Measurements from ENCODE around the gene ALKBH8.
A peak's percentile ranks its signal among the peaks of the same experiment; 100 is the strongest.
"Not testable (repeated sequence)": the region's sequence is repeated elsewhere in the genome, so short reads cannot be mapped to it uniquely, and the experiment has no call there.

The ALKBH8 gene

DNA sequence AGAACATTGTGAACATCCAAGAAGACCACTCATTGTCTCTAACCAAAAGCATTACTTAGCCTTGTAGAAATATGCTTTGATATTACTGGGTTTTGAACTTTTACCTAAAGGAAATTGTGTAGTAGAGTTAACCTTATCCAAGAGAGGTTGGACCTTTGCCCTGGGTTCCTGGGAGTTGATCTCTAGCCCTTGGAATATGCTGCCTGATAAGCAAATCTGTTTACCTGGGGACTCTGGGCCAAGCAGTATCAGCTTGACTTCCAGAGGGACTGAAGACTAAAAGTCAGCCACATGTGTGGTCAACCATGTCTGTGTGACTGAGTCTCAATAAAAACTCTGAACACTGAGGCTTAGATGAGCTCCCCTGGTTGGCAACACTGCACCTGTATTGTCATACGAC, 63.8 kb downstream of the ALKBH8 start:
- H3K36me3 Mint-ChIP-seq: peaks cover 49% of the 10 kb centered on the region
- no peaks in the 10 kb centered on the region for H3K27me3 Mint-ChIP-seq
- H3K27ac Mint-ChIP-seq: no peak overlapping the region
- peaks cover 9% of the 10 kb centered on the region for H3K9me3 Mint-ChIP-seq (ENCODE audit: low read depth)
- no peaks in the 10 kb centered on the region for H3K4me1 Mint-ChIP-seq (ENCODE audit: low read depth)
- no peak overlapping the region for H3K4me3 Mint-ChIP-seq

DNA sequence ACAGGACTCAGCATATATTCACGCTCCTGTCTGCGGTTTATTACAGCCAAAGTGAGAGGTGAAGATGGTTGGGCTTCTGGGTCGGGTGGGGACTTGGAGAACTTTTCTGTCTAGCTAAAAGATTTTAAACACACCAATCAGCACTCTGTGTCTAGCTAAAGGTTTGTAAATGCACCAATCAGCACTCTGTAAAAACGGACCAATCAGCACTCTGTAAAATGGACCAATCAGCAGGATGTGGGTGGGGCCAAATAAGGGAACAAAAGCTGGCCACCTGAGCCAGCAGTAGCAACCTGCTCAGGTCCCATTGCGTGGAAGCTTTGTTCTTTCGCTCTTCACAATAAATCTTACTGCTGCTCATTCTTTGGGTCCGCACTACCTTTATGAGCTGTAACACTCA, 68.2 kb downstream of the ALKBH8 start:
- not testable (repeated sequence) for H3K4me1 Mint-ChIP-seq (ENCODE audit: low read depth); H3K27me3 Mint-ChIP-seq; H3K27ac Mint-ChIP-seq; H3K4me3 Mint-ChIP-seq; H3K9me3 Mint-ChIP-seq (ENCODE audit: low read depth)
- H3K36me3 Mint-ChIP-seq: peaks cover 17% of the 10 kb centered on the region

DNA sequence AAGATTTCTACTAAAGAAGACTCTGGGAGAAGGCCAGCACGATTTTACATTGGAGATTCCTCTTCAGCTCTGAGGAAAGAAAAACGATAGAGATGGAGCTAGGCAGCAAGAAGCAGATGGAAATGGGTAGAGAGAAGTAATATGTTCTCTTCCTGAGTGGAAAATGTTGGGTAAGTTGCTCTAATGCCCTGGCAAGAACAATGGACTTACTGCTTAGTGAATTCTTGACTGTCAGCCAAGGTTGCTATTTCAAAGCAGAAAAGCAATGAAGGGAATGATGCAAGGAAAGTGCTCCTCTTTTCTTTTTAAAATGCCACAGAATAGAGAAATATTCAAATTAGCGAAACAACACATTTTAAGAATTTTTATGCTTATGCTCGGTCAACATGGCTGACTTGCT, 69.5 kb downstream of the ALKBH8 start:
- H3K9me3 Mint-ChIP-seq (ENCODE audit: low read depth): peaks cover under 1% of the 10 kb centered on the region
- H3K36me3 Mint-ChIP-seq: peaks cover 6% of the 10 kb centered on the region

DNA sequence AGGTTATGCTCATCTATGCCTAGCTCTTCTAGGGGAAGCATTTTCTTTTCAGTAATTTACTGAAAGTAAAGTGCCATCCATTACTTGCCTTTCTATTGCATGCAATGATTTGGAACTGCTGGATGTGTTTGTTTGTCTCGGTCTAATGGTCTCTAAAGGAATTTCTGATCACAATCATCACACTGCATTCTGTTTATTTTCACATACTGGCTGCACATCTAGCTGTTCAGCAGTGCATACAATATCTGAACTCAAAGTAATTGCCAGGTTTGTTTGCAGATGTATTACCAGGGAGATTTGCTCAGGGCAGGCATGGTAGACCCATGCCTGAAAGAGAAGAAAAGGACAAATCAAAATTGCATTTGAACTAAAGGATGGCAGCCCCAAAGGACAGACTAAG, 71.5 kb downstream of the ALKBH8 start:
- Mint-ChIP-seq H3K27me3 (peaks cover 6% of the 10 kb centered on the region), H3K9me3 (ENCODE audit: low read depth) (no peaks in the 10 kb centered on the region), H3K4me3 (no peak overlapping the region), H3K4me1 (ENCODE audit: low read depth) (no peaks in the 10 kb centered on the region), H3K27ac (no peak overlapping the region), H3K36me3 (no peaks in the 10 kb centered on the region)

More for the DNA sequence above, 69.5 kb downstream of the ALKBH8 start:
- Mint-ChIP-seq H3K4me3 (no peak overlapping the region), H3K27me3 (no peaks in the 10 kb centered on the region), H3K4me1 (ENCODE audit: low read depth) (no peaks in the 10 kb centered on the region), H3K27ac (no peak overlapping the region)

DNA sequence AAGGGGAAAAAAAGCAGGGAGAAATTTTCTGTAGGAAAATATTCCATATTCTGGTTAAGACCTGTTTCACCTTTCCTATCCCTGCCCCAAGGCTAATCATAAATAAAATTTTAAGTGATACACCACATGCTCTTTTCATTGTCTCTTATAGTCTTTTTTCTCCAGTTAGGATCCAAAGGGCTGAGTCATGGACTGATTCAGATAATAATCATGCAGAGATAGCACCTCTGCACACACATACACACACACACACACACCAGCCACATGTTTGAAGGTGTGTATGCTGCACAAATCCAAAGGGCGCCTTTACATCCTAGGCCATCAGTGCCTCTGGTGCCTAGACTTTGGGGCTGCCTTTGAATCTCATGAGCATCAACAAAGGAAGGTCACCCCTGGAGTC, 72.4 kb downstream of the ALKBH8 start:
- no peak overlapping the region for H3K4me3 Mint-ChIP-seq
- H3K27me3 Mint-ChIP-seq: peaks cover 6% of the 10 kb centered on the region
- no peak overlapping the region for H3K27ac Mint-ChIP-seq
- H3K36me3 Mint-ChIP-seq: no peaks in the 10 kb centered on the region
- no peaks in the 10 kb centered on the region for H3K4me1 Mint-ChIP-seq (ENCODE audit: low read depth)
- H3K9me3 Mint-ChIP-seq (ENCODE audit: low read depth): no peaks in the 10 kb centered on the region

DNA sequence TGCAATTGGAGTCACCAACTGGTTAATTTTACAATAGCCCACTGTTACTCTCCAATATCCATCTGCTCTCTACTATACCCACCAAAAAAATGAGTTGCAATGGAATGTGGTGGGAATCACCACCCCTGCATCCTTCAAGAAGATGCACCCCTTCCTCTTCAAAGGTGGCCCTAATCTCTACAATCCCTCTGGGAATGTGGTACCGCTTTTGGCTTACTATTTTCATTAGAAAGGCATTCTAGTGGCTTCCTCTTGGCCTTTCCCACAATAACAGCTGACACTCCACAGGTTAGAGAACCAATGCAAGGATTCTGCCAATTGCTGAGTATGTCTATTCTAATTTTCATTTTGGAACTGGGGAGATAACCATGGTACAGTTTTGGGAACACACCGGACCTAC, 74.7 kb downstream of the ALKBH8 start:
- Mint-ChIP-seq H3K4me1 (ENCODE audit: low read depth) (no peaks in the 10 kb centered on the region), H3K4me3 (no peak overlapping the region)

DNA sequence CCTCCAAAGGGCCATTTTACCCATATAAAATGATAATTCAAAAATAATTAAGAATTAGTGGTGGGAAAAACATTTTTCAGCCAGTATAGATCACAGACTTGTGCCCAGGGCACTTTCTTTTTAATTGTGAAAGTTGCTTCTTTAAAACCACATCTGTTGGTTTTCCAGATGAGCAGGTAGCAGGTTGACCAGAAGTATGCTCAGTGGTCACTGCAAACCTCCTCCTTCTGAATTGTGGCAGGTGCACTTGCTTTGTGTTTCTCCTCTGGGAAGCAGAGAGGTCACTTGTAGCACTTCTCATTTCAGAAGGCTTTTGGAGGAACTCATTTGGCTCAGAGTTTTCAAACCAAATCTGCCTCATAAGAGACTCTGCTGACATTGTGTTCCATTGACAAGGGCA, 83.3 kb downstream of the ALKBH8 start:
- Mint-ChIP-seq H3K27ac (no peak overlapping the region), H3K27me3 (peaks cover 13% of the 10 kb centered on the region), H3K4me3 (no peak overlapping the region), H3K36me3 (no peaks in the 10 kb centered on the region), H3K9me3 (ENCODE audit: low read depth) (peaks cover 5% of the 10 kb centered on the region), H3K4me1 (ENCODE audit: low read depth) (no peaks in the 10 kb centered on the region)

More for the DNA sequence above, 74.7 kb downstream of the ALKBH8 start:
- Mint-ChIP-seq H3K27ac (no peak overlapping the region), H3K36me3 (no peaks in the 10 kb centered on the region), H3K9me3 (ENCODE audit: low read depth) (no peaks in the 10 kb centered on the region), H3K27me3 (peaks cover 8% of the 10 kb centered on the region)

DNA sequence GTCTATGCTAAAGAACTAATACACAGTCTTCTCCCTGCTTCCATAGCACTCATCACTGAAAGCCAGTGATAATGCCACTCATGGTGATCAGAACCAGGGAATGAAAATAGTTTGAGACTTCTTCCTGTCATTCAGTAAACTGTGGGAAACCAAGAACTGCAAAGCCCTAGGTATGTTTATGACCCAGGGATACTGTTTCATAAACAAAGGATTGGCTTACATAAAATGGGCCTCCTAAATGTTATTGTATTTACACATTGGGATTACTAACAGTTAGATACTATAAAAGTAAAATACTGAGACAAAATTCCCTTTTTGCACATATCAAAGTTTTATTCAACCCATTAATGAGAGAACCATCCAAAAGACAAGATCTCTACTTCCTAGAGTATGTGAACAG, 86.6 kb downstream of the ALKBH8 start:
- no peak overlapping the region for H3K27ac Mint-ChIP-seq
- no peak overlapping the region for H3K4me3 Mint-ChIP-seq
- H3K27me3 Mint-ChIP-seq: peaks cover 19% of the 10 kb centered on the region
- no peaks in the 10 kb centered on the region for H3K4me1 Mint-ChIP-seq (ENCODE audit: low read depth)
- no peaks in the 10 kb centered on the region for H3K36me3 Mint-ChIP-seq
- H3K9me3 Mint-ChIP-seq (ENCODE audit: low read depth): no peaks in the 10 kb centered on the region

DNA sequence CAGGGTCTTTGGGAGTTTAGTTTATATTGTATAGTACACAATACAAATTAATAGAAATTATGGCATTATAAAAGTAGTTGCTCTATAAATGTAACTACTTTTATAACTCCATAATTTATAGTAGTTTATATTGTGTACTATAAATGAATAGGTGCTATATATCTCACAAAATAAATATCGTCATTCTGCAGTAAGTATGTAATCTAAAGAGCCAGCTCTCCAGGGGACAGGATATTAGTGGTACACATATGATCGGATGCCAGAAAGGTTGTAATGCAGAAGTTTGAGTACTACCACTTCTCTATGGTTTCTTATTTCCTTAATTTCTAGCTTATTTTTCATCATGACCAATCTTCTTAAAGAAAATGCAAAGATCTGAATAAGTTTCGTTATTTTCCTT, 87.7 kb downstream of the ALKBH8 start:
- Mint-ChIP-seq H3K4me3 (no peak overlapping the region), H3K27ac (no peak overlapping the region), H3K9me3 (ENCODE audit: low read depth) (no peaks in the 10 kb centered on the region), H3K36me3 (no peaks in the 10 kb centered on the region), H3K27me3 (peaks cover 19% of the 10 kb centered on the region), H3K4me1 (ENCODE audit: low read depth) (no peaks in the 10 kb centered on the region)

DNA sequence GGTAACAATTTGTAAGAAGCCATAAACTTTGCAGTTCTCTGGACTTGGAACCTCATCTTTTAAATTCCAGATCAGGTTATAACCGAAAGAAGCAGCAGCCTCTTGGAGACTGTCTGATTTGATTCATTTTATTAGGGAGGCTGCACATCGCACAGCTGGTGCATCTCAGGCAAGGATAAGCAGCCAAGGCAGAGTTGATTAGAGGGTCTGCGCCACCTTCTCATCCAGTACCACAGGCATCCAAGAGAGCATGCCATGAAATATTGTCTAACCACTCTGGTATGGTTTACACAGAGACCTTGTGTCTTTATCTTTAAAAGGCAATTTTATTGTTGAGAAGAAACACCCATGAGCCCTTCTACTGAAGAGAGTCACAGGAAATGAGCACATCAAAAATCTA, 91.7 kb downstream of the ALKBH8 start:
- no peak overlapping the region for H3K4me3 Mint-ChIP-seq
- H3K27me3 Mint-ChIP-seq: peaks cover 32% of the 10 kb centered on the region
- no peaks in the 10 kb centered on the region for H3K36me3 Mint-ChIP-seq
- no peak overlapping the region for H3K27ac Mint-ChIP-seq
- H3K9me3 Mint-ChIP-seq (ENCODE audit: low read depth): no peaks in the 10 kb centered on the region
- no peaks in the 10 kb centered on the region for H3K4me1 Mint-ChIP-seq (ENCODE audit: low read depth)

DNA sequence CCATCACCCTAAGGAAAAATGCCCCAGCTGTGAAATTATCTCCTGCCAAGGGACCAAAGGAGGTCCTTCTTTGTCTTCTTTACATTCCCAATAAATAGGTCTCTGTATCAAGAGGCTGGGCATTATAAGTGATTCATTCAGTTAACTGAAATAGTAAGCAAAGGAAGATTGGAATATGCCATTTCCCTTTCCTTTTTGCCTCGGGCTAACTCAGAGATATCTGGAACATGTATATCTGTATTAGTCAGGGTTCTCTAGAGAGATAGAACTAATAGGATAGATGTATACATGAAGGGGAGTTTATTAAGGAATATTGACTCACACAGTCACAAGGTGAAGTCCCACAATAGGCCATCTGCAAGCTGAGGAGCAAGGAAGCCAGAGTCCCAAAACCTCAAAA, 92.6 kb downstream of the ALKBH8 start:
- no peaks in the 10 kb centered on the region for H3K36me3 Mint-ChIP-seq
- peaks cover 34% of the 10 kb centered on the region for H3K27me3 Mint-ChIP-seq
- no peaks in the 10 kb centered on the region for H3K4me1 Mint-ChIP-seq (ENCODE audit: low read depth)
- H3K4me3 Mint-ChIP-seq: no peak overlapping the region
- no peak overlapping the region for H3K27ac Mint-ChIP-seq
- H3K9me3 Mint-ChIP-seq (ENCODE audit: low read depth): no peaks in the 10 kb centered on the region

DNA sequence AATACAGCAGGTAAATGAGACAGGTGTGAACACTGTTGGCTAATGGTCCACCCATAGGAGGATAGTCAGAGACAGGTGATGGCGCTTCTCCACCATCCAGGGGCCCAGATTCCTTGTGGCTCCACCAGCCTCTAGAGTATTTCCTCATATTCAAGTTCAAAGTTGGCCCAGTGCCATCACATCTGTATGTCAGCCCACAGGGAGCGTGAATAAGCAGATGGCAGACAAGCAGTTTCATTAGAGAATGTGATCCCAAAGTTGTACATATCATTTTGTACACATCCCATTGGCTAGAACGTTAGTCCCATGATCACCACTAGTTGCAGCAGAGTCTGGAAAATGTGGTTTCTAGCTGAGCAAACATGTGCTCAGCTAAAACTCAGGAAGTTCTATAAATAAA, 96.9 kb downstream of the ALKBH8 start:
- Mint-ChIP-seq H3K4me3 (no peak overlapping the region), H3K36me3 (no peaks in the 10 kb centered on the region), H3K9me3 (ENCODE audit: low read depth) (peaks cover 3% of the 10 kb centered on the region), H3K27ac (no peak overlapping the region), H3K4me1 (ENCODE audit: low read depth) (no peaks in the 10 kb centered on the region), H3K27me3 (peaks cover 28% of the 10 kb centered on the region)

DNA sequence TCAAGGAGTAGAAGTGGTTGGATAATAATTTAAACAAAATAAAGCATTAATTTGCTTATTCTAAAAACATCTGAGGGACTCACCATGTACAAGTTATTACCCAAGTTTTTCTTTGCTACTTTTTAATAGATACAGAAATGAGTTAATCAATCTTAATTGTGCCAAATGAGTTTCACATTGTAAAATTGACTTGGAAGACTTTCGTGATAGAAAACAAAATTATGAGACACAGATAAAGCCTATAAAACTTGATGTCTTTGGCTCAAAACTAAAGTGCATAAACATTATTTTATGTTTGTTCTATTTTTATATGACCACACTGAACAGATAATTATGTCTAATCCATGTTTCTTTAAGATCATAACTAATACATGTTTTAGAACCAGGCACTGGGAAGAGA, 97.8 kb downstream of the ALKBH8 start:
- Mint-ChIP-seq H3K27me3 (peaks cover 28% of the 10 kb centered on the region), H3K27ac (no peak overlapping the region), H3K36me3 (no peaks in the 10 kb centered on the region), H3K4me3 (no peak overlapping the region), H3K9me3 (ENCODE audit: low read depth) (peaks cover 6% of the 10 kb centered on the region), H3K4me1 (ENCODE audit: low read depth) (no peaks in the 10 kb centered on the region)

DNA sequence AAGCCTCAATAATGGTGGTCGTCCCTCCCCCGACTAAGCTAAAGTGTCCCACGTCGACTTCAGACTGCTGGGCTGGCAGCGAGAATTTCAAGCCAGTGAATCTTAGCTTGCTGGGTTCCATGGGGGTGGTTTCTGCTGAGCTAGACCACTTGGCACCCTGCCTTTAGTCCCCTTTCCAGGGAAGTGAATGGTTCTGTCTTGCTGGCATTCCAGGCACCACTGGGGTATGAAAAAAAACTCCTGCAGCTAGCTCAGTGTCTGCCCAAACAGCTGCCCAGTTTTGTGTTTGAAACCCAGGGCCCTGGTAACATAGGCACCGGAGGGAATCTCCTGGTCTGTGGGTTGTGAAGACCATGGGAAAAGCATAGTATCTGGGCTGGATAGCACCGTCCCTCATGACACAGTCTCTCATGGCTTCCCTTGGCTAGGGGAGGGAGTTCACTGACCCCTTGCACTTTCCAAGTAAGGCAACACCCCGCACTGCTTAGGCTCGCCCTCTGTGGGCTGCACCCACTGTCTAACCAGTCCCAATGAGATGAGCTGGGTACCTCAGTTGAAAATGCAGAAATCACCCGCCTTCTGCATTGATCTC, 99.2 kb downstream of the ALKBH8 start:
- not testable (repeated sequence) for H3K4me1 Mint-ChIP-seq (ENCODE audit: low read depth); H3K27ac Mint-ChIP-seq; H3K4me3 Mint-ChIP-seq; H3K36me3 Mint-ChIP-seq; H3K9me3 Mint-ChIP-seq (ENCODE audit: low read depth)
- H3K27me3 Mint-ChIP-seq: peaks cover 20% of the 10 kb centered on the region

DNA sequence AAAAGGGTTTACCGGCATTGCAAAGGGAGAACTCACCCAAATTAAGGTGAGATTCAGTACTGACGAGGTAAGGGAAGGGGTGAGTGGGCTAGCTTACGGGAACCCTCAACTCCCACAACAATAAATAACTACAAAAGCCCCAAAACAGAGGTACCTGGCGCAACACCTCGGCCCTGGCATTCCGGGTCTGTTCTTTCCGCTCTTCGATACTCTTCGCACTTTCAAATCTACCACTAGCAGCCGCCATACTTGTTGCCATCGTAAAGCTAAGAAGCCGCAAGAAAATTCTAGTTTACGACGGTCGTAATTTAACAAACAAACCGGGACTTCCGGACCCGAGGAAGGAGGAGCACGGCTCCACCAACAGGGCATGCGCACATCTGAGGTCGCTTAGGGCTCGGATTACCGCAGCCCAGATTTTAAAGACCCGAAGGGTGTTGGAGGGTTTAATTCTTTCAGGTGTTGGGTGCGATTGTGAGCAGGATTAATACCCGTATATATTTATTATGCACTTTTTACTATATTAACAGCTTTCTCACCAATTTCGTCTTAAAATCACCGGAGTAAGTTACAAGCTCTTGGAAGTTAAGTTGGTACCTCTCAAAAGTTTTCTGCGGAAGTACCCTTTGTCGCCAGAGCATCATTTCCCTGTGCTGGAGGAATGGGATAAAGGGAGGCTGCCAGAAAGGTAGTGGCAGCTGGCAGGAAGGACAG, 107.8 kb downstream of the ALKBH8 start, which contains the start of gene CWF19L2:
Gene CWF19L2, minus strand, starts transcription at position 268 of the 714 bp plus-strand sequence. Its CDS starts 9 bp downstream, at position 259.
- Mint-ChIP-seq H3K4me3 (peak within 1 kb of the TSS; percentile 97), H3K4me1 (ENCODE audit: low read depth) (peaks cover 24% of the 10 kb centered on the region), H3K9me3 (ENCODE audit: low read depth) (no peaks in the 10 kb centered on the region), H3K27me3 (no peaks in the 10 kb centered on the region), H3K27ac (peak within 1 kb of the TSS; percentile 92), H3K36me3 (peaks cover 6% of the 10 kb centered on the region)

DNA sequence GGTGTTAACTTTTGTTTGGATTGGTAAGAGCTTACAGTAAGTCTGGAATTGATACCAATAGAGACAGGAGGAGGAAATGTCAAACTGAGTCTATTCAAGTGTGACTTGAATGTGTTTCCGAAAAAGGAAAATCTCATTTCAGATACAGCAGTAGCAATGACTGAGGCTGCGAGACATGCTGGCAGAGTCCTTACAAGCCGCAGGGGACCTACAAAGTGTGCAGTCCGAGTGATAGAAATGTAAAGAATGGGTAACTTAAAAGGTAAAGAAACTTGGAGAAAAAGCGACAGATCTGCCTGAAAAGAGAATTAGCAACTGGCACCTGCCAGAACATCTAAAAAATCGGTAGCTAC, 108.4 kb downstream of the ALKBH8 start:
- Mint-ChIP-seq H3K4me3 (peak overlapping the region; percentile 97), H3K27me3 (no peaks in the 10 kb centered on the region), H3K27ac (peak overlapping the region; percentile 92), H3K36me3 (peaks cover 8% of the 10 kb centered on the region), H3K4me1 (ENCODE audit: low read depth) (peaks cover 27% of the 10 kb centered on the region), H3K9me3 (ENCODE audit: low read depth) (no peaks in the 10 kb centered on the region)

Data from activated naive CD8-positive, alpha-beta T cell (primary cell).